DOHH2 (cell line): ENCODE results near the gene ZBTB40.

Experiments
- EZH2phosphoT487 ChIP-seq: fragments of 200-600 bp; sonication (generic); IDR thresholded peaks from 2 replicates; pipeline ENCODE4 v1.6.1; 2017; ENCODE audit warnings: borderline replicate concordance, mild to moderate bottlenecking, antibody characterized with exemption, low read length, moderate library complexity, mixed read lengths
- TF ChIP-seq, protein P1 (sequence below): fragments of 200-600 bp; sonication (generic); IDR thresholded peaks from one replicate; pipeline ENCODE4 v1.5.1; 2014; ENCODE audit warnings: antibody characterized with exemption, mild to moderate bottlenecking, low read depth, low read length; ENCODE audit not compliant: poor library complexity, severe bottlenecking

DNA sequence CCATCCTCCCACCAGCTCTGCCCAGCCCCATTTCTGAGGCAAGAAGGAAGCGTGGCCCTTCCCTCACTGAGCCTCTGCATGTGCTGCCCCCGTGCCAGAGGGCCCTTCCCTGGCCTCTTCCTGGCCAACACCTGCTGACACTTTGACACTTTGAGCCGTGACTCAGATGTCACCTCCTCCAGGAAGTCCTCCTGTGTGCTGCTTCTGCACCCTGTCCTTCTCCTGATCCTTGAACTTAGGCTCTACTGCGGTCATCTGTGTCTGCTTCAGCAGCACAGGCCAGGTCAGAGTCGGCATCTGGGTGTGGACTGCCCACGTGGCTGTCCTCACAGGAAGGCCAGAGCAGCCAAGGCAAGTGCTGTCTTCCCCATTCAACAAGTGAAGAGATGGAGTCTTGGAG lies 92.0 kb downstream of the ZBTB40 start:
- TF ChIP-seq, protein P1, sequence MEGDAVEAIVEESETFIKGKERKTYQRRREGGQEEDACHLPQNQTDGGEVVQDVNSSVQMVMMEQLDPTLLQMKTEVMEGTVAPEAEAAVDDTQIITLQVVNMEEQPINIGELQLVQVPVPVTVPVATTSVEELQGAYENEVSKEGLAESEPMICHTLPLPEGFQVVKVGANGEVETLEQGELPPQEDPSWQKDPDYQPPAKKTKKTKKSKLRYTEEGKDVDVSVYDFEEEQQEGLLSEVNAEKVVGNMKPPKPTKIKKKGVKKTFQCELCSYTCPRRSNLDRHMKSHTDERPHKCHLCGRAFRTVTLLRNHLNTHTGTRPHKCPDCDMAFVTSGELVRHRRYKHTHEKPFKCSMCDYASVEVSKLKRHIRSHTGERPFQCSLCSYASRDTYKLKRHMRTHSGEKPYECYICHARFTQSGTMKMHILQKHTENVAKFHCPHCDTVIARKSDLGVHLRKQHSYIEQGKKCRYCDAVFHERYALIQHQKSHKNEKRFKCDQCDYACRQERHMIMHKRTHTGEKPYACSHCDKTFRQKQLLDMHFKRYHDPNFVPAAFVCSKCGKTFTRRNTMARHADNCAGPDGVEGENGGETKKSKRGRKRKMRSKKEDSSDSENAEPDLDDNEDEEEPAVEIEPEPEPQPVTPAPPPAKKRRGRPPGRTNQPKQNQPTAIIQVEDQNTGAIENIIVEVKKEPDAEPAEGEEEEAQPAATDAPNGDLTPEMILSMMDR = no peak
- no peak for TF ChIP-seq EZH2phosphoT487
